Stomach (tissue), 4 donors: ENCODE results near the gene OR2AT4.

Source experiments
- CTCF ChIP-seq, 7 experiments: fragments of 450-650 bp in 4 of 7; fragments of 200-600 bp in 3 of 7; sonication (generic) in 3 of 7; IDR thresholded peaks; one replicate each; pipeline ENCODE4 v1.5.1; 2016 to 2019; ENCODE audit warnings: antibody characterized with exemption in 7 of 7, control low read depth in 2 of 7, mild to moderate bottlenecking in 1 of 7
- EP300 ChIP-seq: sonication (generic); formaldehyde crosslinking; IDR thresholded peaks from one replicate; pipeline ENCODE4 v1.6.1; 2017; ENCODE audit warnings: antibody characterized with exemption
- POLR2A ChIP-seq, 4 donors: fragments of 450-650 bp; IDR thresholded peaks; one replicate each; pipeline ENCODE4 v1.6.1; 2016; ENCODE audit warnings: antibody characterized with exemption in 4 of 4, control low read depth in 2 of 4, mild to moderate bottlenecking in 1 of 4, moderate library complexity in 1 of 4

DNA sequence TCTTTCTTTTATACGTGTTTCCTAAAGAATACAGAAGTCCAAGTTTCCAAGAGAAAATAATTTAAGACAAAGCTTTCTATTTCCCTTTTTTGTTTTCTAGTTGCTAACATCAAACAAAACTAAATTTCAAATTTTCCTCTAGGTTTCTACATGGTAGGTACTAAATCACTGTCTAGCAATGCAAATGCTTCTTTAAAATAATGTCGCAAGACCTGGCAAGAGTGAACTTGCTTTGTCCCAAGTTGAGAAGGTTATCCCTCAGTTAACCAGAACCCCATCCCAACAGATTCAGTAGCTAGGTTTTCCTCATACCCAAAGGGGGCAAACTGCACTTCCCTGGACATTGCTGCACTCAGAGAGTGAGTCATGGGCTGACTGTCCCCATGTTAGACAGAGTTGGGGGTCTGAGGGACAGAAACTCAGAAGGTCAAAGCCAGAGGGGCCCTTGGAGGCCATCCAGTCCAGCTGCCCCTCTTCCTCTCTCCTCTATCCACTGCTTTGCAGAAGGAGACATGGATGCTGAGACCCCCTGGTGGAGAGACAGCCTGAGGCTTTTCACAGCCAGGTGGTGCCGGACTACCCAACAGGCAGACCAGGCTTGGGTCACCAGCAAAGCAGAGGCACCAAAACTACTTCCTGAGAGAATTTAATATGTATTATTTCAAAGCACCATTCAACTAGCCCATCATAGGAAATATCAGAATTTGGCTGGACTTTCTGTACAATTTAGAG is 23.1 kb downstream of the OR2AT4 start:
- TF ChIP-seq CTCF (IDR thresholded peaks at IDR 0.05) (no peak), POLR2A (IDR thresholded peaks at IDR 0.05) (no peak), EP300 (no peak)
